ENCODE measurements around the gene CCDC28B.
A peak's percentile ranks its signal among the peaks of the same experiment; 100 is the strongest.

GRCh38 chr1:32205401-32206370 is 5.3 kb downstream of the CCDC28B start, which contains the start of gene IQCC:
- TF ChIP-seq CTCF (IDR thresholded peaks at IDR 0.05) (peak in 1 of 3 donors; percentile 24), POLR2A (IDR thresholded peaks at IDR 0.05) (peak; percentile 76), EP300 (IDR thresholded peaks at IDR 0.05) (no peak)

Data from ovary (tissue), 3 donors.